Fibroblast of pulmonary artery (primary cell): ENCODE results near the gene DHRS1.
A peak's percentile ranks its signal among the peaks of the same experiment; 100 is the strongest.

ENCODE experiments used
- DNase-seq: peaks from one replicate; pipeline ENCODE4 v3.0.0-alpha.2; 2010; ENCODE audit warnings: low read depth
- H3K4me3 ChIP-seq: replicated peaks from 2 replicates; pipeline ENCODE4 v1.5.1; 2011; ENCODE audit warnings: low read depth, mild to moderate bottlenecking, control low read depth, low read length, moderate library complexity
- TF ChIP-seq, protein P1 (sequence below): IDR thresholded peaks from 2 replicates; pipeline ENCODE4 v1.5.1; 2011; ENCODE audit warnings: mild to moderate bottlenecking, control low read depth, low read length, inconsistent platforms; ENCODE audit errors: missing control alignments

Gene DHRS1

GRCh38 chr14:24254630-24255392 is 44.8 kb downstream of the DHRS1 start:
- TF ChIP-seq, protein P1, sequence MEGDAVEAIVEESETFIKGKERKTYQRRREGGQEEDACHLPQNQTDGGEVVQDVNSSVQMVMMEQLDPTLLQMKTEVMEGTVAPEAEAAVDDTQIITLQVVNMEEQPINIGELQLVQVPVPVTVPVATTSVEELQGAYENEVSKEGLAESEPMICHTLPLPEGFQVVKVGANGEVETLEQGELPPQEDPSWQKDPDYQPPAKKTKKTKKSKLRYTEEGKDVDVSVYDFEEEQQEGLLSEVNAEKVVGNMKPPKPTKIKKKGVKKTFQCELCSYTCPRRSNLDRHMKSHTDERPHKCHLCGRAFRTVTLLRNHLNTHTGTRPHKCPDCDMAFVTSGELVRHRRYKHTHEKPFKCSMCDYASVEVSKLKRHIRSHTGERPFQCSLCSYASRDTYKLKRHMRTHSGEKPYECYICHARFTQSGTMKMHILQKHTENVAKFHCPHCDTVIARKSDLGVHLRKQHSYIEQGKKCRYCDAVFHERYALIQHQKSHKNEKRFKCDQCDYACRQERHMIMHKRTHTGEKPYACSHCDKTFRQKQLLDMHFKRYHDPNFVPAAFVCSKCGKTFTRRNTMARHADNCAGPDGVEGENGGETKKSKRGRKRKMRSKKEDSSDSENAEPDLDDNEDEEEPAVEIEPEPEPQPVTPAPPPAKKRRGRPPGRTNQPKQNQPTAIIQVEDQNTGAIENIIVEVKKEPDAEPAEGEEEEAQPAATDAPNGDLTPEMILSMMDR = no peak
- no peak for DNase-seq

GRCh38 chr14:24253936-24254335 is 45.6 kb downstream of the DHRS1 start:
- no peak overlapping the region for H3K4me3 ChIP-seq
- TF ChIP-seq, protein P1 = no peak
- DNase-seq = no peak

More at GRCh38 chr14:24254630-24255392, 44.8 kb downstream of the DHRS1 start:
- H3K4me3 ChIP-seq = no peak overlapping the region

- H3K4me3 ChIP-seq = no peak overlapping the region
- TF ChIP-seq, protein P1 = no peak
- DNase-seq = no peak
Observed at GRCh38 chr14:24252289-24253124, 47.1 kb downstream of the DHRS1 start.

GRCh38 chr14:24251880-24252288 is 47.7 kb downstream of the DHRS1 start:
- no peak overlapping the region for H3K4me3 ChIP-seq
- TF ChIP-seq, protein P1 = peak; percentile 34
- DNase-seq = peak; percentile 54

- H3K4me3 ChIP-seq = no peak overlapping the region
- no peak for DNase-seq
- TF ChIP-seq, protein P1 = no peak
Observed at GRCh38 chr14:24250354-24250753, 49.2 kb downstream of the DHRS1 start.

GRCh38 chr14:24249230-24250021 is 50.2 kb downstream of the DHRS1 start:
- H3K4me3 ChIP-seq = no peak overlapping the region
- no peak for DNase-seq
- TF ChIP-seq, protein P1 = no peak
